Naive thymus-derived CD4-positive, alpha-beta T cell (primary cell): ENCODE results near the gene EYA4. TPM values are rescaled to one million over a fixed set of nuclear protein-coding genes. Genes with fewer than 3 reads are reported as not detected.

Source experiments
- ATAC-seq: fragments of 150-1000 bp; cut with Tn5 transposase; 2 replicates; pipeline ENCODE4 v1.10.0; 2021; ENCODE audit warnings: mild to moderate bottlenecking, moderate library complexity
- CTCF ChIA-PET: fragments of 350-600 bp; sonication (Branson Sonifier 250); formaldehyde crosslinking; loops from one replicate; lab custom pipeline; 2021; ENCODE audit warnings: antibody characterized with exemption; lab: Charles Lee
- POLR2A ChIA-PET: fragments of 350-600 bp; sonication (Branson Sonifier 250); formaldehyde crosslinking; loops from one replicate; lab custom pipeline; 2021; ENCODE audit warnings: antibody characterized with exemption, inconsistent platforms; lab: Charles Lee
- DNase-seq, 9 donors: peaks; one replicate each; pipeline versions ENCODE4 v3.0.0 to v3.0.0-alpha.2; 2020 to 2022; ENCODE audit warnings: mixed read lengths in 1 of 9
- H3K27ac ChIP-seq: one replicate; pipeline ENCODE4 v1.7.0; 2013; ENCODE audit warnings: mild to moderate bottlenecking, low read depth, low read length, moderate library complexity
- H3K27me3 ChIP-seq, 2 donors: one replicate each; pipeline ENCODE4 v1.7.0; 2013; ENCODE audit warnings: low read length in 2 of 2, mild to moderate bottlenecking in 2 of 2, moderate library complexity in 2 of 2; ENCODE audit not compliant: control insufficient read depth in 2 of 2, insufficient read depth in 2 of 2
- H3K36me3 ChIP-seq, 3 experiments: 1 replicate in 2 of 3; 2 replicates in 1 of 3; pipeline ENCODE4 v1.7.0; 2013; ENCODE audit warnings: low read length in 3 of 3, mild to moderate bottlenecking in 3 of 3, moderate library complexity in 1 of 3; ENCODE audit not compliant: insufficient read depth in 3 of 3, control insufficient read depth in 2 of 3
- H3K4me1 ChIP-seq, 2 donors: one replicate each; pipeline ENCODE4 v1.7.0; 2013; ENCODE audit warnings: low read length in 2 of 2, mild to moderate bottlenecking in 2 of 2, moderate library complexity in 1 of 2; ENCODE audit not compliant: control insufficient read depth in 2 of 2, insufficient read depth in 2 of 2
- H3K4me3 ChIP-seq: 2 replicates; pipeline ENCODE4 v1.7.0; 2013; ENCODE audit warnings: mild to moderate bottlenecking, low read length
- H3K9me3 ChIP-seq, 3 experiments: 1 replicate in 2 of 3; 2 replicates in 1 of 3; pipeline ENCODE4 v1.7.0; 2013; ENCODE audit warnings: low read length in 3 of 3; ENCODE audit not compliant: control insufficient read depth in 2 of 3
- H3K27ac Mint-ChIP-seq, 9 donors: one replicate each; pipeline ENCODE4 v1.8.0; 2020 to 2022; ENCODE audit warnings: mixed read lengths in 9 of 9, mild to moderate bottlenecking in 8 of 9, moderate library complexity in 5 of 9, inconsistent platforms in 2 of 9
- H3K27me3 Mint-ChIP-seq, 5 donors: one replicate each; pipeline ENCODE4 v1.8.0; 2021 to 2022; ENCODE audit warnings: mixed read lengths in 5 of 5, mild to moderate bottlenecking in 1 of 5
- H3K36me3 Mint-ChIP-seq, 5 donors: one replicate each; pipeline ENCODE4 v1.8.0; 2020 to 2022; ENCODE audit warnings: mixed read lengths in 5 of 5, mild to moderate bottlenecking in 3 of 5, inconsistent platforms in 1 of 5
- H3K4me1 Mint-ChIP-seq, 7 donors: one replicate each; pipeline ENCODE4 v1.8.0; 2020 to 2022; ENCODE audit warnings: mixed read lengths in 7 of 7, mild to moderate bottlenecking in 3 of 7, inconsistent platforms in 1 of 7
- H3K4me3 Mint-ChIP-seq, 10 donors: one replicate each; pipeline ENCODE4 v1.8.0; 2020 to 2022; ENCODE audit warnings: mild to moderate bottlenecking in 10 of 10, mixed read lengths in 10 of 10, moderate library complexity in 6 of 10, inconsistent platforms in 2 of 10
- H3K9me3 Mint-ChIP-seq, 11 donors: one replicate each; pipeline ENCODE4 v1.8.0; 2020 to 2022; ENCODE audit warnings: mixed read lengths in 11 of 11, mild to moderate bottlenecking in 4 of 11, inconsistent platforms in 1 of 11, moderate library complexity in 1 of 11
- intact Hi-C, 2 donors: fragments of 100-400 bp; cut with micrococcal nuclease; formaldehyde crosslinking; loops; one replicate each; pipeline ENCODE4 v1.15.1; 2023
- polyA plus RNA-seq, 2 donors: library from polyadenylated mRNA; unstranded; fragments of 300-500 nt; fragmentation: Illumina TruSeq; gene quantifications; one replicate each; pipeline ENCODE4 v1.2.3, GENCODE V29; 2021
- total RNA-seq, 6 experiments: library from RNA in 5 of 6; stranded (reverse) in 5 of 6; gene quantifications; 1 replicate in 5 of 6; 2 replicates in 1 of 6; pipeline ENCODE4 v1.2.3 and lab custom pipeline; 2021 to 2026

Gene EYA4
- total and polyA plus RNA-seq, 7 experiments from 2014 or later = not detected

- no peaks in the 10 kb centered on the region for H3K9me3 ChIP-seq
- H3K27ac Mint-ChIP-seq = no peak overlapping the region
- H3K4me3 Mint-ChIP-seq = no peak overlapping the region
- H3K4me1 ChIP-seq = no peaks in the 10 kb centered on the region
- no peak overlapping the region for H3K27ac ChIP-seq
- no peak overlapping the region for H3K4me3 ChIP-seq
- ATAC-seq (no peak), DNase-seq (no peak)
- no peaks in the 10 kb centered on the region for H3K36me3 Mint-ChIP-seq
- no peaks in the 10 kb centered on the region for H3K27me3 ChIP-seq
- ChIA-PET POLR2A (no interaction called here), CTCF (no interaction called here)
- peaks cover 0 to 33% (median 12%) of the 10 kb centered on the region in 5 donors for H3K27me3 Mint-ChIP-seq
- intact Hi-C loops = no loop called here
- no peaks in the 10 kb centered on the region for H3K4me1 Mint-ChIP-seq
- H3K9me3 Mint-ChIP-seq = peaks cover 0 to 4% (median 0%) of the 10 kb centered on the region in 11 donors
- no peaks in the 10 kb centered on the region for H3K36me3 ChIP-seq
Measured at GRCh38 chr6:133539502-133540259, 298.5 kb downstream of the EYA4 start.

GRCh38 chr6:133540361-133540760 is 299.2 kb downstream of the EYA4 start:
- Histone ChIP-seq H3K36me3 (no peaks in the 10 kb centered on the region), H3K4me3 (no peak overlapping the region), H3K4me1 (no peaks in the 10 kb centered on the region), H3K27ac (no peak overlapping the region), H3K9me3 (no peaks in the 10 kb centered on the region), H3K27me3 (no peaks in the 10 kb centered on the region)
- Mint-ChIP-seq H3K4me3 (no peak overlapping the region), H3K4me1 (no peaks in the 10 kb centered on the region), H3K27me3 (peaks cover 0 to 27% (median 12%) of the 10 kb centered on the region in 5 donors), H3K9me3 (peaks cover 0 to 4% (median 0%) of the 10 kb centered on the region in 11 donors), H3K27ac (no peak overlapping the region), H3K36me3 (no peaks in the 10 kb centered on the region)
- intact Hi-C loops = no loop called here
- ATAC-seq (no peak), DNase-seq (no peak)
- ChIA-PET CTCF (no interaction called here), POLR2A (no interaction called here)

- H3K9me3 ChIP-seq = no peaks in the 10 kb centered on the region
- Mint-ChIP-seq H3K4me1 (no peaks in the 10 kb centered on the region), H3K4me3 (no peak overlapping the region), H3K27me3 (peaks cover 0 to 25% (median 12%) of the 10 kb centered on the region in 5 donors), H3K9me3 (peaks cover 0 to 4% (median 0%) of the 10 kb centered on the region in 11 donors), H3K27ac (no peak overlapping the region), H3K36me3 (no peaks in the 10 kb centered on the region)
- H3K27me3 ChIP-seq = no peaks in the 10 kb centered on the region
- H3K4me3 ChIP-seq = no peak overlapping the region
- H3K27ac ChIP-seq = no peak overlapping the region
- H3K36me3 ChIP-seq = no peaks in the 10 kb centered on the region
- no peak for ATAC-seq
- DNase-seq = no peak
- ChIA-PET CTCF (no interaction called here), POLR2A (no interaction called here)
- H3K4me1 ChIP-seq = no peaks in the 10 kb centered on the region
- intact Hi-C loops = no loop called here
Measured at GRCh38 chr6:133541040-133541439, 299.9 kb downstream of the EYA4 start.

- ATAC-seq (no peak), DNase-seq (no peak)
- ChIA-PET CTCF (no interaction called here), POLR2A (interaction anchor here (0.6 kb wide), 1 partner anchor 726 kb away, joined by 3 read pairs; no protein-coding TSS in a partner anchor)
- intact Hi-C loops = no loop called here
- Mint-ChIP-seq H3K9me3 (peaks cover 0 to 4% (median 0%) of the 10 kb centered on the region in 11 donors), H3K36me3 (no peaks in the 10 kb centered on the region), H3K27me3 (peaks cover 0 to 25% (median 12%) of the 10 kb centered on the region in 5 donors), H3K27ac (no peak overlapping the region), H3K4me1 (no peaks in the 10 kb centered on the region), H3K4me3 (no peak overlapping the region)
- H3K4me3 ChIP-seq = no peak overlapping the region
- no peaks in the 10 kb centered on the region for H3K4me1 ChIP-seq
- H3K36me3 ChIP-seq = no peaks in the 10 kb centered on the region
- no peak overlapping the region for H3K27ac ChIP-seq
- no peaks in the 10 kb centered on the region for H3K27me3 ChIP-seq
- no peaks in the 10 kb centered on the region for H3K9me3 ChIP-seq
Measured at GRCh38 chr6:133542056-133542821, 301.1 kb downstream of the EYA4 start.

- CTCF ChIA-PET = no interaction called here
- no peak overlapping the region for H3K27ac Mint-ChIP-seq
- H3K4me1 Mint-ChIP-seq = no peaks in the 10 kb centered on the region
- H3K36me3 Mint-ChIP-seq = no peaks in the 10 kb centered on the region
- H3K27ac ChIP-seq = no peak overlapping the region
- no peak overlapping the region for H3K4me3 ChIP-seq
- H3K4me3 Mint-ChIP-seq = no peak overlapping the region
- DNase-seq (no peak), ATAC-seq (no peak)
- intact Hi-C loops = no loop called here
- no peaks in the 10 kb centered on the region for H3K27me3 ChIP-seq
- H3K27me3 Mint-ChIP-seq = peaks cover 0 to 22% (median 12%) of the 10 kb centered on the region in 5 donors
- POLR2A ChIA-PET = no interaction called here
- no peaks in the 10 kb centered on the region for H3K9me3 ChIP-seq
- no peaks in the 10 kb centered on the region for H3K36me3 ChIP-seq
- no peaks in the 10 kb centered on the region for H3K4me1 ChIP-seq
- peaks cover 0 to 4% (median 0%) of the 10 kb centered on the region in 11 donors for H3K9me3 Mint-ChIP-seq
Measured at GRCh38 chr6:133544419-133544818, 303.3 kb downstream of the EYA4 start.

GRCh38 chr6:133546098-133546497 is 304.9 kb downstream of the EYA4 start:
- ChIA-PET CTCF (no interaction called here), POLR2A (no interaction called here)
- no peaks in the 10 kb centered on the region for H3K36me3 ChIP-seq
- intact Hi-C loops = no loop called here
- H3K9me3 ChIP-seq = no peaks in the 10 kb centered on the region
- DNase-seq (no peak), ATAC-seq (no peak)
- Mint-ChIP-seq H3K4me1 (no peaks in the 10 kb centered on the region), H3K9me3 (peaks cover 0 to 4% (median 0%) of the 10 kb centered on the region in 11 donors), H3K27ac (no peak overlapping the region), H3K27me3 (peaks cover 0 to 22% (median 12%) of the 10 kb centered on the region in 5 donors), H3K36me3 (no peaks in the 10 kb centered on the region), H3K4me3 (no peak overlapping the region)
- H3K4me1 ChIP-seq = no peaks in the 10 kb centered on the region
- H3K4me3 ChIP-seq = no peak overlapping the region
- H3K27ac ChIP-seq = no peak overlapping the region
- no peaks in the 10 kb centered on the region for H3K27me3 ChIP-seq
